ENCODE data around the gene HS2ST1.

The HS2ST1 gene

DNA sequence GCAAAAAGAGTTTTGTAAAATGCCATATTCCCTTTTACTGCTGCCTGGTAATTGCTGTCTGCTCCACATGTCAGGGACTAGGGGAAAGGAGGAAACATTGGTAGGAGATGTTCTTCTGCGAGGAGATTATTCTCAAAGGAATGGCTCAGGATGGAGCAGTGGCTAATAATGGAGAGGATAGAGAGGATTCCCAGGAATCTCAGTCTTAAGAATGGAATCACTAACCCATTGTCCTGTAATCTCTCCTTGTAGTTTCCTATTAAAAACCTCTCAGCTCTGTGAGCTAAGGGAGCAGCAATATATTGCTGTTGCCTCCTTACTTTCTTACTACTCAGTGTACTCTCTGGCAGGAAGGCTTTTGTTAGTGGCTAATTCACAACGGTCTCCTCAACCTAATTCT lies 175.4 kb downstream of the HS2ST1 start:
- TF ChIP-seq POLR2AphosphoS5 (IDR thresholded peaks at IDR 0.05; ENCODE audit: low read depth) (no peak), SPI1 (IDR thresholded peaks at IDR 0.05; ENCODE audit: borderline replicate concordance, low read depth) (no peak), GABPA (IDR thresholded peaks at IDR 0.05; ENCODE audit: low read depth) (no peak)
- TF ChIP-seq, protein P1, sequence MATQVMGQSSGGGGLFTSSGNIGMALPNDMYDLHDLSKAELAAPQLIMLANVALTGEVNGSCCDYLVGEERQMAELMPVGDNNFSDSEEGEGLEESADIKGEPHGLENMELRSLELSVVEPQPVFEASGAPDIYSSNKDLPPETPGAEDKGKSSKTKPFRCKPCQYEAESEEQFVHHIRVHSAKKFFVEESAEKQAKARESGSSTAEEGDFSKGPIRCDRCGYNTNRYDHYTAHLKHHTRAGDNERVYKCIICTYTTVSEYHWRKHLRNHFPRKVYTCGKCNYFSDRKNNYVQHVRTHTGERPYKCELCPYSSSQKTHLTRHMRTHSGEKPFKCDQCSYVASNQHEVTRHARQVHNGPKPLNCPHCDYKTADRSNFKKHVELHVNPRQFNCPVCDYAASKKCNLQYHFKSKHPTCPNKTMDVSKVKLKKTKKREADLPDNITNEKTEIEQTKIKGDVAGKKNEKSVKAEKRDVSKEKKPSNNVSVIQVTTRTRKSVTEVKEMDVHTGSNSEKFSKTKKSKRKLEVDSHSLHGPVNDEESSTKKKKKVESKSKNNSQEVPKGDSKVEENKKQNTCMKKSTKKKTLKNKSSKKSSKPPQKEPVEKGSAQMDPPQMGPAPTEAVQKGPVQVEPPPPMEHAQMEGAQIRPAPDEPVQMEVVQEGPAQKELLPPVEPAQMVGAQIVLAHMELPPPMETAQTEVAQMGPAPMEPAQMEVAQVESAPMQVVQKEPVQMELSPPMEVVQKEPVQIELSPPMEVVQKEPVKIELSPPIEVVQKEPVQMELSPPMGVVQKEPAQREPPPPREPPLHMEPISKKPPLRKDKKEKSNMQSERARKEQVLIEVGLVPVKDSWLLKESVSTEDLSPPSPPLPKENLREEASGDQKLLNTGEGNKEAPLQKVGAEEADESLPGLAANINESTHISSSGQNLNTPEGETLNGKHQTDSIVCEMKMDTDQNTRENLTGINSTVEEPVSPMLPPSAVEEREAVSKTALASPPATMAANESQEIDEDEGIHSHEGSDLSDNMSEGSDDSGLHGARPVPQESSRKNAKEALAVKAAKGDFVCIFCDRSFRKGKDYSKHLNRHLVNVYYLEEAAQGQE (IDR thresholded peaks at IDR 0.05; ENCODE audit: insufficient replicate concordance, low read depth) = no peak
- TF ChIP-seq, protein P2, sequence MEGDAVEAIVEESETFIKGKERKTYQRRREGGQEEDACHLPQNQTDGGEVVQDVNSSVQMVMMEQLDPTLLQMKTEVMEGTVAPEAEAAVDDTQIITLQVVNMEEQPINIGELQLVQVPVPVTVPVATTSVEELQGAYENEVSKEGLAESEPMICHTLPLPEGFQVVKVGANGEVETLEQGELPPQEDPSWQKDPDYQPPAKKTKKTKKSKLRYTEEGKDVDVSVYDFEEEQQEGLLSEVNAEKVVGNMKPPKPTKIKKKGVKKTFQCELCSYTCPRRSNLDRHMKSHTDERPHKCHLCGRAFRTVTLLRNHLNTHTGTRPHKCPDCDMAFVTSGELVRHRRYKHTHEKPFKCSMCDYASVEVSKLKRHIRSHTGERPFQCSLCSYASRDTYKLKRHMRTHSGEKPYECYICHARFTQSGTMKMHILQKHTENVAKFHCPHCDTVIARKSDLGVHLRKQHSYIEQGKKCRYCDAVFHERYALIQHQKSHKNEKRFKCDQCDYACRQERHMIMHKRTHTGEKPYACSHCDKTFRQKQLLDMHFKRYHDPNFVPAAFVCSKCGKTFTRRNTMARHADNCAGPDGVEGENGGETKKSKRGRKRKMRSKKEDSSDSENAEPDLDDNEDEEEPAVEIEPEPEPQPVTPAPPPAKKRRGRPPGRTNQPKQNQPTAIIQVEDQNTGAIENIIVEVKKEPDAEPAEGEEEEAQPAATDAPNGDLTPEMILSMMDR (IDR thresholded peaks at IDR 0.05; ENCODE audit: insufficient read depth, low read length) = no peak
- Histone ChIP-seq H3K27ac (replicated peaks) (no peak overlapping the region), H3K4me3 (replicated peaks; ENCODE audit: insufficient read depth, low read length) (no peak overlapping the region), H3K27me3 (ENCODE audit: insufficient read depth, poor library complexity, severe bottlenecking) (no peaks in the 10 kb centered on the region)
- no peak for DNase-seq (ENCODE audit: low read depth in 1 of 2, low spot score in 1 of 2)

DNA sequence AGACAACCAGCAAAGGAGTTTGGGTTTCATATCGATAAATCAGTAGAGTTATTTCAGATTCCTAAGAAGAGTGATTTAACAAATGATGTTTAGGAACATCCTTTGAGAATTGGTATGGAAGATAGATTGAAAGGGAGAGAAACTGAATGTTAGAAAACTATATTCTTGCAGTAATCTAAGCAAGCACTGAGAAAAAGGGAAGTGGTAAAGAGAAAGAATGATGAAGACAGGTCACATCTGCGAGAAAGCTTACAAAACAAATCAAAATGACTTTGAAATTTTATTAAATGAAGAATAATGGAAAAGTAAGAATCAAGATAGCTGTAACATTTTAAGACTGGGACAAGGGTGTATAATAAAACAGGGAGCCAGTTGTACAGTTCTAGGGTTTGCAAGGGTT lies 177.0 kb downstream of the HS2ST1 start:
- Histone ChIP-seq H3K27ac (replicated peaks) (no peak overlapping the region), H3K4me3 (replicated peaks; ENCODE audit: insufficient read depth, low read length) (no peak overlapping the region), H3K27me3 (ENCODE audit: insufficient read depth, poor library complexity, severe bottlenecking) (no peaks in the 10 kb centered on the region)
- TF ChIP-seq, protein P2 (IDR thresholded peaks at IDR 0.05; ENCODE audit: insufficient read depth, low read length) = no peak
- peak; percentile 95 for TF ChIP-seq SPI1 (IDR thresholded peaks at IDR 0.05; ENCODE audit: borderline replicate concordance, low read depth)
- DNase-seq (ENCODE audit: low read depth in 1 of 2, low spot score in 1 of 2) = no peak

DNA sequence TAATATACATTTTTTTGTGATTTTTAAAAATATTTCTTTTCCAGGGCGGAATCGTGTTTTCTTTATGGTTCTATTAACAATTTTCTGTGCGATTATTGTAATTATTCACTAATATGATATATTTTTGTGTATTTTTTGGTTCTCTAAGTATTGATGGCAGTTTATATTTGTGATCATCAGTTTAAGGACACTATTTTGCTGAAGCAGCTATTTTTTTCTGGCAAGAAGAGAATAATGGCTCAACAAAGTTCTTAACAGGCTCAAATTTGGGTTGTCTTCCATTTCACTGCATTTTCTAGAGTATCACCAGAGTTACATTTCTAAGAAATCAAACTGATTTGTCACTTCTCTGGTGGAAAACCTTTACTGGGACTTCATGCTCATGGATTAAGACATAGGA lies 178.4 kb downstream of the HS2ST1 start:
- no peak for TF ChIP-seq POLR2AphosphoS5 (IDR thresholded peaks at IDR 0.05; ENCODE audit: low read depth)
- TF ChIP-seq, protein P2 (IDR thresholded peaks at IDR 0.05; ENCODE audit: insufficient read depth, low read length) = no peak
- no peak for TF ChIP-seq GABPA (IDR thresholded peaks at IDR 0.05; ENCODE audit: low read depth)
- no peak for TF ChIP-seq SPI1 (IDR thresholded peaks at IDR 0.05; ENCODE audit: borderline replicate concordance, low read depth)
- TF ChIP-seq, protein P1 (IDR thresholded peaks at IDR 0.05; ENCODE audit: insufficient replicate concordance, low read depth) = no peak
- Histone ChIP-seq H3K27me3 (ENCODE audit: insufficient read depth, poor library complexity, severe bottlenecking) (no peaks in the 10 kb centered on the region), H3K27ac (replicated peaks) (no peak overlapping the region), H3K4me3 (replicated peaks; ENCODE audit: insufficient read depth, low read length) (no peak overlapping the region)
- DNase-seq (ENCODE audit: low read depth in 1 of 2, low spot score in 1 of 2) = no peak

DNA sequence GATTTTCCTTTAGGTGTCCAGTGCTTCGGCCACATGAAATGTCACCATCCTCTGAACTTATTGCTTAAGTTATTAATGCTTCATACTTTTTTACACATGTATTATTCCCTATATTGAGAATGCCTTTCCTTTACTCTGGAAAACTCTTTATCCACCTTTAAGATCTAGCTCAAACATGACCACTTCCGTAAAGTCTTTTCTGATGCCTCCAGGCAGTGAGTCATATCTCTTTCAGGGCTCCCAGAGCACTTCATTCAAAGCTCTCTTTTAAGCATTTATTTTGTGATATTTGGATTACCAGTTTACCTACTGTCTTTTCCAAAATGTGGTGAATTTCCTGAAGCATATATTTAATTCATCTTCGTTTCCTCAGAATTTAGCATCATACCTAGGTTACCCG lies 178.9 kb downstream of the HS2ST1 start:
- no peak for DNase-seq (ENCODE audit: low read depth in 1 of 2, low spot score in 1 of 2)
- H3K27me3 ChIP-seq (ENCODE audit: insufficient read depth, poor library complexity, severe bottlenecking) = no peaks in the 10 kb centered on the region
- H3K27ac ChIP-seq (replicated peaks) = no peak overlapping the region

More for the DNA sequence above, 178.9 kb downstream of the HS2ST1 start:
- no peak overlapping the region for H3K4me3 ChIP-seq (replicated peaks; ENCODE audit: insufficient read depth, low read length)
- TF ChIP-seq SPI1 (IDR thresholded peaks at IDR 0.05; ENCODE audit: borderline replicate concordance, low read depth) (no peak), POLR2AphosphoS5 (IDR thresholded peaks at IDR 0.05; ENCODE audit: low read depth) (no peak), GABPA (IDR thresholded peaks at IDR 0.05; ENCODE audit: low read depth) (no peak)
- TF ChIP-seq, protein P1 (IDR thresholded peaks at IDR 0.05; ENCODE audit: insufficient replicate concordance, low read depth) = no peak
- TF ChIP-seq, protein P2 (IDR thresholded peaks at IDR 0.05; ENCODE audit: insufficient read depth, low read length) = no peak

Data from HL-60 (cell line).